EL (cell line): ENCODE data around the gene OSBPL6.

Experiments
- DNase-seq: peaks from one replicate; pipeline ENCODE4 v3.0.0-alpha.2; 2016

Gene OSBPL6

DNA sequence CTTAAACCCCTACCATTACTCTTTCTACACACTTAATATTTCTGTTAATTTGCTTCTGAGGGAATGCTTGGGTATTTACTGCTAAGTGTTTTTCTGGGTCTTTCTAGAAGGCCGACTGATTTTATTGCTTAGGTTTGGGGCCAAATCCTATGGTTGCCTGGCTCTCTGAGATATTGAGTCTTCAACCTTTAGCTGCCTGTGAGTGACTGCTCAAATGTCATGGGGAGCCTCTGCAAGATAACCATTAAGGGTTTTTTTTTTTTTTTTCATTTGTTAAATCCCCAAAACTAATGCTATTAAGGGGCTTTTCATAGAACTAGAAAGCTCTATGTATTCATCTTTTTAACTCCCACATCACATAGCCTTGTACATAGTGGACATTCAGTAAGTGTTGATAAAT lies 5.0 kb downstream of the OSBPL6 start:
- no peak for DNase-seq

DNA sequence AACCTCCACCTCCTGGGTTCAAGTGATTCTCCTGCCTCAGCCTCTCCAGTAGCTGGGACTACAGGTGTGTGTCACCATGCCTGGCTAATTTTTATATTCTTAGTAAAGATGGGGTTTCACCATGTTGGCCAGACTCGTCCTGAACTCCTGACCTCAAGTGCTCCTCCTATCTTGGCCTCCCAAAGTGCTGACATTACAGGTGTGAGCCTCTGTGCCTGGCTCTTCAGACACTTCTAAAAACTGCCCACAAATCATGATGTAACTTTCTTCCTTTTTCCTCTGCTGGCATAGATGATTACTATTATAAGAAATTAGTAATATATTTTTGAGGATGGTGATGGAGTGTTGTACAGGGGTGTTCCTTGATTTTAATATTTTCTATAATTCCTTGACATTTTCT lies 6.0 kb downstream of the OSBPL6 start:
- no peak for DNase-seq

DNA sequence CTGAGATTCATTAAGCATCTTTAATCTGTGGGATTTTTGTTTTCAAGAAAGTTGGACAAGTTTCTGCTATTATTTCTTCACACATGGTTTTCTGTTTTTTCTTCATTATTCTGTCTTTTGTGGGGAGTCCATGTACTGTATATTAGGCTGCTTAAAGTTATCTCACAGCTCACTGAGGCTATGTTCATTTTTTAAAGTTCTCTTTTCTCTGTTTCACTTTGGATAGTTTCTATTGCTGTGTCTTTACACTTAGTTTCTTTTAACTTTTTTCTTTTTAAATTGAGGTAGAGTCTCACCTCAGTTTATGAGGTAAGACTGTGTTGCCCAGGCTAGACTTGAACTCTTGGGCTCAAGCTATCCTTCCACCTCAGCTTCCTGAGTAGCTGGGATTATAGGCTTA lies 8.6 kb downstream of the OSBPL6 start:
- no peak for DNase-seq

DNA sequence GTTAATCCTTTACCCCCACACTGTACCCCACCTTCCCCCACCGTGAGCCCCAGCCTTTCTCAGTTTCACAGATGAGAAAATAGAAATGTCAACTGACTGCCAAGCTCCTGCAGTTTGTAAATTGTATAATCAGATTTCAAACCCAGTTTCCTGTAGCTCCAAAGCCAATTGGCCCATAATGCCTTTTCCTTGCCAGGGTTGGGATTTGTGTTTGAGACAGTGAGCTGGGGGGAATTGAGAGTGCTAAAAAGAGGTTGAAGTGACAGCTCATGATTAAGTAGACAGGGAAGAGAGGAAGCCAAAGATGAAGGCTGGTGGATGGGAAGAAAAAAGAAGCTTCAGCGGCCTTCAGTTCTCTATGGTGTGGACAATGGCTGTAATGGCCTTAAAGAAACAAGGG lies 10.7 kb downstream of the OSBPL6 start:
- no peak for DNase-seq

DNA sequence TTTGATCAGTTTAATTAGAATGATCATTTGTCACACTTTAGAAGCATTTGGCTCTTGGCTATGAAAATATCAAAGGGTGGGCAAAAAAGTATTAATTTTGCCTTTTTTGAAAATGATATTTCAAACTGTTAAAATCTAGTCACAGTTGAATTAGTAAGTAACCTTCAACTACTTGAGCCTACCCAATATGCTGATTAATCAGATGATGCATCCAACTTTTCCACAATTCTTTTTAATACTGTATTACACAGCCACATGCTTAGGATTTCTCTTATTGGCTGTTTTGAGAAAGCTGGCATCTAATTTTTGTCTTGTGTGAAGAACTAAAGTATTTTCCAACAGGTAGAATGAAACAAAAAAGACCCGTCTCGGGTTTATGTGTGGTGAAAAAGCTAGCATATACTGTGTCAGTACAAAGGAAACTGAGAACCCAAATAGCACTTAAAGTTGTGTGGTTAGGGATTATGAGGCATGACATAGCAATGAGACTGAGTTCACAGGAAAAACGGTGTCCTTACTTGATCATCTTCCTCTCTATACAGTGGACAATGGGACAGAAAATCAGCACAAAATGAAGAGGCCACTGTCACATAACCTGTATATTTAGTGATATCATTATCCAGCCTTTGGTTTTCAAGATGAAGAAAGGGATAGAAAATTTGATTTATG lies 11.7 kb downstream of the OSBPL6 start:
- peak; percentile 78 for DNase-seq

DNA sequence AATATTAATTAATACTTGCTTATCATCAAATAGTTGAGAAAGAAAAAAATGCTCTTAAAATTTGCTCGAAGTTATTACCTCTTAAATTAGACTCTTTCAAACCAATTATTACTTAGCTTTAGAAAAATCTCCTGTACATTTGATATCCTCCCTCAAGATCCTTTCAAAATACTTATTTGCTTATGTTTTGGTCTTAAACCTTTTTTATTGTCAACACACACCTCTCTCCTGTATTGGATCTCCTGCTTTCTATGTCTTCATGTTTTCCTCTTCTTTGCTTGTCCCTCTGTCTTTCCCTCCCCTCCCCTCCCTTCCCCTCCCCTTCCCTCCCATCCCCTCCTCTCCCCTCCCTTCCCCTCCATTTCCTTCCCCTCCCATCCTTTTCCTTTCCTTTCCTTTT lies 14.0 kb downstream of the OSBPL6 start:
- no peak for DNase-seq

DNA sequence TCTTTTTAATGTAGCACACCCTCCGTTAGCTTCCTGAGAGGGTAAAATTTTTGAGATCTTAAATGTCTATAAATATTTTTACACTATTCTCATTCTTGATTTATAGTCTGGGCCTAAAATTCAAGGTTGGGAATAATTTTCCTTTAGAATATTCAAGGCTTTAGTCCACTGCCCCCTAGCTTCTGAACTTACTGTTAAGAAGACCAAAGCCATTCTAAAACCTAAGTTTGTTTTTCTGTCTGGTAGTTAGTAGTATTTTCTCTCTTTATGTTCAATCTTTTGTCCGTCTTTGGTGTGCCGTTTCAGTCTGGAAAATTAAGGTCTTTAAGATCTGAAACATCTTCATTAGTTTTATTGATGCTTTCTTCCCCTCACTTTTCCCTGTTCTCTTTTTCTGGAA lies 14.5 kb downstream of the OSBPL6 start:
- no peak for DNase-seq

DNA sequence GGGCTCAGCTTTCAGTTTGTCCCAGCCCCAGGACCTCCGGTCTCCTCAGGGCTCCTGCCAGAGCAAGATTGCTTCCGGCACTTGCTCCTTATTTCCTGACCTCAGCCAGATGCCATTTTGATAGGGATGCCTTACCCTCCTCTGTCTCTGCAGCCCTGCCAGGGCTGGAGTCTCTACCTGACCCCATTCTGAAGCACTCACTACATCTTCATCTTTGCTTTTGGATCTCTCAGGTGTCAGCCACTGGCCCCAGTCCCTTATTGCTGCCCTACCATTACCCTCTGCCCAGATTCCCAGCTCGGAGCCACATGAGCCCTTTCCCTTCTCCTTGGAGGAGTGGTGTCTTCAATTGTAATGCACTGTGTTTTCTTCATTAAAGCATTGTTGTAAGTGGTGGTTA lies 17.1 kb downstream of the OSBPL6 start:
- DNase-seq: no peak

DNA sequence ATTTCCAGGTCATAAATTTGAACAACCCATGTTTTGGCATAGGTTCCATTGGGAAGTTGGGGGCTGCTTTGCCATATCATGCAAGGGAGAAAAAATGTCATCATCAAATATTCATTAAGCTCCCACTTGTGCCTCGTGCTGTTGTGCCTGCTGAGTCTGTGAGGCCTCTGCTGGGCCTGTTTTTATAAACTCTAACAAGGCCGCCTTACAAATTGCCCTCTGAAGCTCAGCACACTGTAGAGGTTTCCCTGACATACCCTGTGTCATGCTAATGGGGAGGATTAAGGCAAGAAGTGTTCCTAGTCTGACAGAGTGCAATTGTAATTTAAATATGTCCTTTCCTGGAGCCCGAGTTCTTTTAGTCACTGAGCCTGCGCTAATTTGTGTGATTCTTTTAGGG lies 17.6 kb downstream of the OSBPL6 start:
- DNase-seq: no peak

DNA sequence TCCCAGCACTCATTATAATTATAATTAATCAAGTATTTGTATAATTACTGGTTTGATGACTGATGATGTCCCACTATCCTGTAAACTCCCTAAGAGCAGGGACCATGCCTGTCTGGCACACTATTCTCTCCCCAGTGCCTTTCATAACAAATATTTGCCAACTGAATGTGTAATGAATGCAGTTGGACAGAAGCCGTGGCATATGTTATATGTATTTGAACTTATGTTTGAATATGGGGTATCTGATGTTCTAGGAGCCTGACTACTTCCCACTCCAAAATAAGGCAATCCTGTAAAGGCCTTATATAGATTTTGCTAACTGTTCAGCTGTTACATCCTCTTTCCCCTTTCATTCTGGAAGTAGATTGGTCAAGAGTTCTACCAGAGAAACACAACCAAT lies 19.7 kb downstream of the OSBPL6 start:
- no peak for DNase-seq

DNA sequence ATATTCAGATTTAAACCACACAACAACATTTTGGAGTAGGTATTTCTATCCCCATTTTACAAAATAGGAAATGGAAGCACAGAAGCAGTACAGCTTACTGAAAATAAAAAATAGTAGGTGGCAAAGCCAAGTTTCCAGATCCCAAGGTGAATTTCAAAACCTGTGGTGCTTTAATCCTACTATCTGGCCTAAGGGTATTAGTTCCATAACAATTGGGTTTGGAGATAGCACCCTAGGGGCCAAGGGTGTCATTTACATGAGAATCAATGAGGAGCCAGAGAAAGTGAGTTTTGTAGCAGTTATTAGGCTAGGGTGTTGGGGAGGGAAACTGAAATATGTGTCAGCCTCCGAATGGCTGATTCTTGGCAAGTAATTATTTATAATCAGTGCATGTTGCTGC lies 24.9 kb downstream of the OSBPL6 start:
- no peak for DNase-seq

DNA sequence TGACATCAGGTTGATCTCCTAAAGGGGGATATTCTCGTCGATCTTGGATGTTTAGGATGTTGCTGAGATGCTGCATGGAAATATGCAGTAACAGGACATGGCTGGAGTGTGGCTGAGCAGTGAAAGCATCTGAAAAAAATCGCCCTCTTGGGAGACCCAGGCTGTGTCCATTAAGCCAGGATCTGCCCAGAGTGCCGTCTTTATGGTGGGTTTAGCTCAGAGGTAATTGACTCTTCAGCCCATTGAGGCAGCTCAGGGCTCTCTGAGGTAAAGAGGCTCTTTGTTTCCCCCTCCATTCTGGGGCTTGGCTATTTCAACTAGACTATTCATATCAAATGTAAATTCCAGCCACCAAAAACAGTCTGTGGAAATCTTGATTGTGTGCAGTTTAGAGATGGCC lies 26.5 kb downstream of the OSBPL6 start:
- DNase-seq: no peak

DNA sequence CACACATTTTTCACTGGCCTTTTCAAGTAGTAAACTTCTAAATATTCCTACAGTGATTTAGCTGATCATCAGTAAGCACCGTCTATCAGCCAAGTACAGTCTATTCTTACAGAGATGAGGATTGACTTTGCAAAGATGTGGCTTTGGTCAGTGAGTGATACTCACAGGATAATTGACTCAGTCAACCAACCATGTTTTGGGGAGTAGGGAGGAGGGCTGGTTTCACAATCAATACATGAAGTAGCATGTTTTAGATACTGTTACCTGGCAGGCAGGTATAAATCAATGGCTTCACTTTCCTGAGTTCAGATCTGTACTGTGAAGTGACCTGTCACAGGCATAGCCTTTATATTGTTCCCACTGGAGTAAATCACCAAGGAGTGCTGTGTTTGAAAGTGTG lies 27.2 kb downstream of the OSBPL6 start:
- no peak for DNase-seq

DNA sequence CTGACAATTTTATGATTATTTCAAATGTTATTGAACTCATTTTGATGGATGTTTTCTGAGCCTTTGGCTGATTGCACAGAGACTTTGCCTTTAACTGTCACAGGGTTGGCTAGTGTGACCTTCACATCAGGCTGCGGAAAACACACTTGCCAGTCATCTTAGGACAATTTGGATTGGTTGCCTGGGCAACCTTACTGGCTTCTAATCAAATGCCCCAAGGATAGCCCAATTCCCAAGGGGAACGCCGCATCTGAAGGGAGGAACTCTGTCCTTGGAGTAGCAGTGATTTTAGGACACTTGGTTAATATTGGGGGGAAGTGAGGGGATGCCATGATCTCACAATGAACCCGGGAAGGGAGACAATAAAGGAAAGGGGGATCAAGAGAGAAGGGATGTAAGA lies 29.5 kb downstream of the OSBPL6 start:
- DNase-seq: no peak

DNA sequence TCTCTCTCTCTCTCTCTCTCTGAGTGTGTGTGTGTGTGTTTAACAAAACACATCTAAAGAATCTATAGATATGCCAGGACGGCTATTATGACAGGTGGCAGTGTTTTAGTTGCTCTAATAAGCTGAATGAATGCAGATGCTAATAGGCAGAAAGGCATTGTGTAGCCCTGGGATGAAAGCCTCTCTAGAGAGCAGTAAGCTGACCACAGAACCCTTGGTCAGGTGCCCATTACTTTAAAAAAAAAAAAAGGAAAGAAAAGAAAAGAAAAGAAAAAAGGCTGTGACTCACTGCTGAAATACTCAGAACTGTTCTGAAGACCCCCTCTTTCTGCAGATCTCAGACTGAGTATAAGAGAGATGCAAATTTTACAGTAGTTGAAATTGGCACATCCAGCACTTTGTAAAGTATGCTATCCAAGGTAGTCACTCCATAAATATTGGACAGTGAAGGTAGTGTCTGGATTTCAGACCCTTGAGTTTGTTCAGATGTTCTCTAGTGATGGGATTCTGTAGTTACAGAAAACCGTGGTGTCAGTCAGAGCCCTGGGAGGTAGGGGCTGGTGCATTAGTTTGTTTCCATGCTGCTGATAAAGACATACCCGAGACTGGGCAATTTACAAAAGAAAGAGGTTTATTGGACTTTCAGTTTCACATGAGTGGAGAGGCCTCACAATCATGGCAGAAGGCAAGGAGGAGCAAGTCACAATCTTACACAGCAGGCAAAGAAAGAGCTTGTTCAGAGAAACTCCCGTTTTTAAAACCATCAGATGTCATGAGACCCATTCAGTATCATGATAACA lies 30.9 kb downstream of the OSBPL6 start:
- DNase-seq: peak; percentile 71

DNA sequence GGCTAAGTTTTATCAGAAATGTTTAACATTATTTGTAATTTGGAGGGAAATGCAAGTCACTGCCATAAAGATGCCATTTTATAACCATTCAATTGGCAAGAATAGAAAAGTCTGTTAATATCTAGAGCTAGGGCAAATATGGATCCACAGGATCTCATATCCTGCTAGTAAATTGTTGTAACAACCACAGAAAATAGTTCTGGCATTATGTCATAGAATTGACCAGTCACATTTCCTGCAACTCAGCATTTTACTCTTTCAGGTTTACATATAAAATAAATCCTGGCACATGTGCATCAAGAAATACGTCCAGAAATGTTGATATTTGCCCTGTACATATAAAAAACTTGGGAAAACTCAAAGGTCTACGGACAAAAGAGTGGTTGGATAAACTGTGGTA lies 32.9 kb downstream of the OSBPL6 start:
- peak; percentile 77 for DNase-seq

DNA sequence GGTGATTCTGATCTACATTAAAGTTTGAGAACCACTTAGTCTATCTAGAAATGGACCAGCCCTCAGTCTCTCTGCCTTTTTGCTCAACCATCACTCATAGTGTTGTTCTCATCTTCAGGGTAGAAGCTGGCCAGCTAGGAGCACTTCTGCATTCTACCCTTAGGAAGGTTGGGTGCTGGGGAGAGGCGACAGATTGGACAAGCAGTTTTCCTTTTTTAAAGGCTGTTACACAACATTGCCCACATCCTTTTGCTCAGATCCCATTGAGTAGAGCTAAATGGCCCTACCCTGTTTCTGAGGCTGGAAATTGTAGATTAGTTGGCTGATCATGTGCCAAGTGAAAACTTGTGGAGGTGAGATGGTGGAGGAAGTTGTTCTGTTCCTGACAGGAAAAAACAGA lies 35.6 kb downstream of the OSBPL6 start:
- no peak for DNase-seq

DNA sequence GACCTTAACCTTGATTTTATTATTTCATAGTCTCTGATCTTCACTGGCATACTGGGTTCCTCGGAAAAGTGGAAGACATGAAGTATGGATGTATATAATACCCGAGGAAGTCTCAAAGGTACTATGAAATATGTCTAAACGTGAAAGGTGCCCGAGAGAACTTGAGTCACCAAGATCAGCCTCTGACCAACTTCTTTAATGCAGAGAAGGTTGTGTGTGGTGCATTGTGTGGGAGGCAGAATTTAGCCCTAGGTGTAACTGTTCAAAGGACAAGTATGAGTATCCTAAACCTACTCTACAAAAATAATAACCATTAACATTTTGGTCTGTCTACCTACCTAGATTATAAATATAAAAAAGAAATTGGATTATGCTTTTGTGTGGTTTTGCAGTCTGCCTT lies 36.1 kb downstream of the OSBPL6 start:
- DNase-seq: no peak

DNA sequence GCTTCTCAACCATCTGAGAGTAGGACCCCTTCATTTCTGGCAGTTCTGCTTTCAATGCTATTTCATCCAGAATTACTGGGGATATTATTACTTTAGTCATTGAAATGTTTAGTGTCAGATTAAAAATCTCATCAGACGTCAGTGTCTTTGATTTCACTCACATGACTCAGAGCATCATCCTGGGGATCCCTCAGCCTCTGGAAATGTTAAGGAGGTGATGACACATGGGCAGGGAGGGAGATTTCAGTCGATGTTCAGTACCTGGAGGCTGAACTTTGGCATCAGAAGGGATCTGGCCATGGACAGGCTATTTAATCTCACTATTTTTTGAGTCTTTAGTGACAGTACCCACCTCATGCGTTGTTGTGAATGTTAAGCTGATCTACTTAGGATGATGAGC lies 39.1 kb downstream of the OSBPL6 start:
- DNase-seq: peak; percentile 47

DNA sequence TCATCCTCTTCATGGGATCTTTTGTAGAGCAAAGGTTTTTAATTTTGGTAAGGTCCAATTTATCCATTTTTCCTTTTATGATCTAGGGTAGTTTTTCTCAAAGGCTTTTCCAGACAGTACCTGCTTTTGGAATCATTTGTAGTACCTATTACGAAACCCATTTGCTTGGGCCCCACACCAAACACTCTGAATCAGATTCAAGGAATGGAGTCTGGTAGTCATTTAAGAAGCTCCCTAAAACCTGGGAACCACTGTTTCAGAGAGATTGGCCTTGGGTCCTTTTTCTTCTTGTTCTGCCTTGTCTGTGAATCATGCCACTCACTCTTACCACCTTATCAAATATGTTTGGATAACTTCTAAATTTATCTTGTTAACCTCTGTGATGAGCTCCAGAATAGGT lies 40.3 kb downstream of the OSBPL6 start:
- DNase-seq: peak; percentile 22

DNA sequence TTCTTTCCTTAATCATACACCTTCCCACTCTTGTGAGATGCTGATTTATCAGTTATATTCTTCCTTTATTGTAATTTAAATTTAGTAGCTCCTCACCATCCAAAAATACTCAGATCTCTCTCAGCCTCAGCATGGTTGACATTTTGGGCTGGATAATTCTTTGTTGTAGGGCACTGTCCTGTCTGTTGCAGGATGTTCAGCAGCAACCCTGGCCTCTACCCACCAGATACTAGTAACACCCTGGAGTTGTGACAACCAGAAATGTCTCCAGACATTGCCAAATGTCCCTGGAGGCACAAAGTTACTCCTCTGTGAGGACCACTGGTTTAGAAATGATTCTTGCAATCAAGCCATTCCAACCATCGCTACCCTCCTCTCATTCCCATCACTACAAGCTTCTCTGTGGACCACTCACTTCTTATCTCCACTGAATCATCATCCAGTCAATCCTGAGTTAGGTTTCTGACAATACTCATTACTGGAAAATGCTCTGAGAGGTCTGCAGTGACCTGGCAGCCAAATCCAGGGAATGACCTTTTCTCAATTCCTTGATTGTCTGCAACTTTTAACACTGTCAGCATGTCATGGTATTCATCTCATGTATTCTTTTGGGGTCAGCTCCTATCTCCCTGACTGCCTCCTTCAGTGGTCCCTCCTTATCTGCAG lies 43.3 kb downstream of the OSBPL6 start:
- DNase-seq: no peak

DNA sequence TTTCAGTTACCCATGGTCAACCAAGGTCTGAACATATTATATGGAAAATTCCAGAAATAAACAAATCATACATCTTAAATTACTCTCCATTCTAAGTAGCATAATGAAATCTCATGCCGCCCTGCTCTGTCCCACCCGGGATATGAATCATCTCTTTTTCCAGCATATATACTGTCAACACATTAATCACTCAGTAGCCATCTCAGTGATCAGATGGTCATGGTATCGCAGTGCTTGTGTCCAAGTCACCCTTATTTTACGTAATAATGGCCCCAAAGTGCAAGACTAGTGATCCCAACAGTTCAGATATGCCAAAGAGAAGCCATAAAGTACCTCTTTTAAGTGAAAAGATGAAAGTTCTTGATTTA lies 43.8 kb downstream of the OSBPL6 start:
- DNase-seq: peak; percentile 65

DNA sequence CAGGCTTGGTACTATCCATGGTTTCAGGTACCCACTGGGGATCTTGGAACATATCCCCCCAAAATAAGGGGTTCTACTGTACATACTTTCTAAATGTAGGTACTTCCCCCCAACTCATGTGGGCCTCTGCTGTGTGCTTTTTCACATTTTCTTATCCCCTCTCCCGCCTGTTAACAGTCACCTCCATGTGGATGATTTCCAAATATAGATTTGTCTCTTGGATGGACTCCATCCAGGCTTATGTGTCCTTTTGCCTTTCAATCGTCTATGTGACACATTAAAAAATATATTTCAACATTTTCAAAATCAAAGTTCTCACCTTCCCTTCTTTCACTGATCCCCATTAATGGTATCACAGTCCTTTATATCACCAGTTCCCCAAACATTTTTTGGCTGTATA lies 44.4 kb downstream of the OSBPL6 start:
- DNase-seq: no peak

DNA sequence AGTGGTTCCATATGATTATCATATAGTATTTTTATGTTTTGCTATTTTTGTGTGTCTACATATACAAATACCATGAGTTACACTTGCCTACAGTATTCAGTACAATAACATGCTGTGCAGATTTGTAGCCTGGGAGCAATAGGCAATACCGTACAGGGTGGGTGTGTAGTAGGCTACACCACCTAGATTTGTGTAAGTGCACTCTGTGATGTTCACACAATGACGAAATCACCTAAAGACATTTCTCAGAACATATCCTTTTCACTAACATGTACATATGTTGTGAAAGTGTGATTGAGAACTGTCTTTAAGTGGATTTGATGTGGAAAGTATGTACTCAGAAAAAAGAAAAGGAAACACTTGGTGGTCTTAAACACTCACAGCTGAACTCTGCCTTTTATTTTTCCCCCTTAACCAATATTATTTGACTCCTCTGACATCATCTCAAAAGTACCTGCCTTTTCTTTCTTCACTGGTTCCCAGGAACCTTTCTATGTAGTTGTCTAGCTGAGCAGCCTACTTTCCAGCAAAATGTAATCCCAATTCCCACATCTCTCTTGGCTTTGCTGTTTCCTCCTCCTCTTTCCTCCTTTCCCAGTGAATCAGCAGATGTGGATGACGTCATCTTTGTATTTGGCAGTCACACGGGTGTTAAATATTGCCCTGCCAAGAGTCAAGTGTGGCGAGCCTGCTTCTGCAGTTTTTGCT lies 47.7 kb downstream of the OSBPL6 start:
- DNase-seq: peak; percentile 89
